Epithelial cell of proximal tubule (primary cell): ENCODE measurements around the gene SUMO4. TPM values are rescaled to one million over a fixed set of nuclear protein-coding genes. Genes with fewer than 3 reads are reported as not detected.

Experiments
- DNase-seq: peaks from one replicate; pipeline ENCODE4 v3.0.0-alpha.2; 2011; ENCODE audit warnings: low read depth
- H3K4me3 ChIP-seq: 2 replicates; pipeline ENCODE4 v1.5.1; 2011; ENCODE audit warnings: low read depth, mild to moderate bottlenecking, low read length
- CTCF ChIP-seq: conservative IDR thresholded peaks from 2 replicates; pipeline ENCODE4 v1.5.1; 2012; ENCODE audit warnings: low read depth, mild to moderate bottlenecking, low read length
- total RNA-seq: library from RNA; depleted of rRNA; stranded (reverse); fragments of >200 nt; gene quantifications from 2 replicates; pipeline ENCODE4 v1.2.3, GENCODE V29; 2015

The SUMO4 gene
- total RNA-seq, 1 donor from 2014 or later, result not detected

GRCh38 chr6:149397384-149397783 is 2.7 kb upstream of the SUMO4 start:
- TF ChIP-seq CTCF, result no peak
- no peak for DNase-seq
- no peak overlapping the region for H3K4me3 ChIP-seq

GRCh38 chr6:149403534-149403933 is 3.5 kb downstream of the SUMO4 start:
- no peak for DNase-seq
- no peak for TF ChIP-seq CTCF
- no peak overlapping the region for H3K4me3 ChIP-seq

GRCh38 chr6:149405823-149406765 is 6.0 kb downstream of the SUMO4 start:
- TF ChIP-seq CTCF, result no peak
- H3K4me3 ChIP-seq, result no peak overlapping the region
- DNase-seq, result no peak

GRCh38 chr6:149409617-149410016 is 9.6 kb downstream of the SUMO4 start:
- DNase-seq, result no peak
- no peak overlapping the region for H3K4me3 ChIP-seq
- no peak for TF ChIP-seq CTCF

GRCh38 chr6:149410557-149410956 is 10.5 kb downstream of the SUMO4 start:
- DNase-seq, result no peak
- no peak for TF ChIP-seq CTCF
- no peak overlapping the region for H3K4me3 ChIP-seq

- no peak for TF ChIP-seq CTCF
- no peak overlapping the region for H3K4me3 ChIP-seq
- no peak for DNase-seq
Measured at GRCh38 chr6:149414009-149414408, 13.9 kb downstream of the SUMO4 start.

- no peak for TF ChIP-seq CTCF
Measured at GRCh38 chr6:149414821-149415220, 14.8 kb downstream of the SUMO4 start.

More at GRCh38 chr6:149414821-149415220, 14.8 kb downstream of the SUMO4 start:
- DNase-seq, result no peak
- H3K4me3 ChIP-seq, result no peak overlapping the region
